ENCODE measurements around the gene RET.
A peak's percentile ranks its signal among the peaks of the same experiment; 100 is the strongest.

The RET gene

GRCh38 chr10:43128958-43129706, 52.3 kb downstream of the RET start:
- DNase-seq (ENCODE audit: low read depth): peak; percentile 95
- no peak for TF ChIP-seq CTCF (IDR thresholded peaks at IDR 0.05; ENCODE audit: control insufficient read depth, insufficient read depth, low read depth, low read length, missing control alignments)

GRCh38 chr10:43130770-43131171, 53.9 kb downstream of the RET start:
- no peak for TF ChIP-seq CTCF (IDR thresholded peaks at IDR 0.05; ENCODE audit: control insufficient read depth, insufficient read depth, low read depth, low read length, missing control alignments)
- no peak overlapping the region for H3K4me3 ChIP-seq (ENCODE audit: control insufficient read depth, low read depth, low read length)
- DNase-seq (ENCODE audit: low read depth): no peak

More at GRCh38 chr10:43128958-43129706, 52.3 kb downstream of the RET start:
- no peak overlapping the region for H3K4me3 ChIP-seq (ENCODE audit: control insufficient read depth, low read depth, low read length)

GRCh38 chr10:43131256-43131655, 54.4 kb downstream of the RET start:
- no peak for DNase-seq (ENCODE audit: low read depth)
- H3K4me3 ChIP-seq (ENCODE audit: control insufficient read depth, low read depth, low read length): no peak overlapping the region
- TF ChIP-seq CTCF (IDR thresholded peaks at IDR 0.05; ENCODE audit: control insufficient read depth, insufficient read depth, low read depth, low read length, missing control alignments): no peak

- H3K4me3 ChIP-seq (ENCODE audit: control insufficient read depth, low read depth, low read length): no peak overlapping the region
- TF ChIP-seq CTCF (IDR thresholded peaks at IDR 0.05; ENCODE audit: control insufficient read depth, insufficient read depth, low read depth, low read length, missing control alignments): no peak
- no peak for DNase-seq (ENCODE audit: low read depth)
Measured at GRCh38 chr10:43131906-43132305, 55.0 kb downstream of the RET start.

- no peak for DNase-seq (ENCODE audit: low read depth)
- H3K4me3 ChIP-seq (ENCODE audit: control insufficient read depth, low read depth, low read length): no peak overlapping the region
- no peak for TF ChIP-seq CTCF (IDR thresholded peaks at IDR 0.05; ENCODE audit: control insufficient read depth, insufficient read depth, low read depth, low read length, missing control alignments)
Measured at GRCh38 chr10:43132867-43133787, 56.3 kb downstream of the RET start.

- no peak for TF ChIP-seq CTCF (IDR thresholded peaks at IDR 0.05; ENCODE audit: control insufficient read depth, insufficient read depth, low read depth, low read length, missing control alignments)
- no peak for DNase-seq (ENCODE audit: low read depth)
- no peak overlapping the region for H3K4me3 ChIP-seq (ENCODE audit: control insufficient read depth, low read depth, low read length)
Measured at GRCh38 chr10:43134126-43134905, 57.4 kb downstream of the RET start.

Measured in AG09309 (cell line).